Measurements from ENCODE around the gene CD38.

The CD38 gene

GRCh38 chr4:15902746-15903145 is 124.6 kb downstream of the CD38 start:
- no peak for DNase-seq

Data from NCI-H1092 treated with DMSO at 0.1 percent for 48 hours (cell line).